ENCODE results near the gene GPRIN1. TPM values are rescaled to one million over a fixed set of nuclear protein-coding genes. Genes with fewer than 3 reads are reported as not detected.

Gene GPRIN1
- 1 to 10 TPM in 2 of 4 donors, under 1 TPM in 2; 0.37 to 1.9 (median 0.90) TPM for total RNA-seq

GRCh38 chr5:176609724-176610434 lies at the start of gene GPRIN1:
GPRIN1 (minus strand) TSS chr5:176610156; CDS start chr5:176599834, 10,322 bp downstream.
- ATAC-seq (ENCODE audit: low FRiP score), result peak; percentile 42
- TF ChIP-seq CTCF (IDR thresholded peaks at IDR 0.05), result no peak
- DNase-seq (ENCODE audit: low spot score), result no peak

GRCh38 chr5:176659512-176659839 lies 49.5 kb upstream of the GPRIN1 start:
- DNase-seq (ENCODE audit: low spot score) (no peak), ATAC-seq (ENCODE audit: low FRiP score) (no peak)
- no peak for TF ChIP-seq CTCF (IDR thresholded peaks at IDR 0.05)

- no peak for ATAC-seq (ENCODE audit: low FRiP score)
Observed at GRCh38 chr5:176658817-176659511, 49.0 kb upstream of the GPRIN1 start.

GRCh38 chr5:176658007-176658599 lies 48.1 kb upstream of the GPRIN1 start:
- TF ChIP-seq CTCF (IDR thresholded peaks at IDR 0.05), result no peak
- ATAC-seq (ENCODE audit: low FRiP score) (peak; percentile 78), DNase-seq (ENCODE audit: low spot score) (no peak)

More at GRCh38 chr5:176658817-176659511, 49.0 kb upstream of the GPRIN1 start:
- no peak for TF ChIP-seq CTCF (IDR thresholded peaks at IDR 0.05)
- DNase-seq (ENCODE audit: low spot score), result no peak

- no peak for ATAC-seq (ENCODE audit: low FRiP score)
- no peak for TF ChIP-seq CTCF (IDR thresholded peaks at IDR 0.05)
- no peak for DNase-seq (ENCODE audit: low spot score)
Observed at GRCh38 chr5:176656467-176656990, 46.6 kb upstream of the GPRIN1 start.

- TF ChIP-seq CTCF (IDR thresholded peaks at IDR 0.05), result no peak
- DNase-seq (ENCODE audit: low spot score), result no peak
- ATAC-seq (ENCODE audit: low FRiP score), result no peak
Observed at GRCh38 chr5:176654856-176655255, 44.9 kb upstream of the GPRIN1 start.
